IPS-11a (cell line): ENCODE measurements around the gene UCN.

Experiments
- H3K4me3 ChIP-seq: one replicate; pipeline ENCODE4 v1.5.1; 2013; ENCODE audit warnings: low read depth, low read length, control low read depth

The UCN gene

GRCh38 chr2:27262379-27263286, 45.6 kb downstream of the UCN start, which contains the start of gene SLC30A3:
Gene SLC30A3, minus strand, starts transcription at chr2:27263047. Its CDS starts 141 bp downstream, at chr2:27262906.
- H3K4me3 ChIP-seq, result peak within 1 kb of the TSS; percentile 53

GRCh38 chr2:27261926-27262298, 46.3 kb downstream of the UCN start:
- peak overlapping the region; percentile 24 for H3K4me3 ChIP-seq

GRCh38 chr2:27261241-27261925, 46.9 kb downstream of the UCN start:
- H3K4me3 ChIP-seq, result peak overlapping the region; percentile 24

- H3K4me3 ChIP-seq, result no peak overlapping the region
Measured at GRCh38 chr2:27258051-27258450, 50.2 kb downstream of the UCN start.
